ENCODE measurements around the gene DRC1.

DNA sequence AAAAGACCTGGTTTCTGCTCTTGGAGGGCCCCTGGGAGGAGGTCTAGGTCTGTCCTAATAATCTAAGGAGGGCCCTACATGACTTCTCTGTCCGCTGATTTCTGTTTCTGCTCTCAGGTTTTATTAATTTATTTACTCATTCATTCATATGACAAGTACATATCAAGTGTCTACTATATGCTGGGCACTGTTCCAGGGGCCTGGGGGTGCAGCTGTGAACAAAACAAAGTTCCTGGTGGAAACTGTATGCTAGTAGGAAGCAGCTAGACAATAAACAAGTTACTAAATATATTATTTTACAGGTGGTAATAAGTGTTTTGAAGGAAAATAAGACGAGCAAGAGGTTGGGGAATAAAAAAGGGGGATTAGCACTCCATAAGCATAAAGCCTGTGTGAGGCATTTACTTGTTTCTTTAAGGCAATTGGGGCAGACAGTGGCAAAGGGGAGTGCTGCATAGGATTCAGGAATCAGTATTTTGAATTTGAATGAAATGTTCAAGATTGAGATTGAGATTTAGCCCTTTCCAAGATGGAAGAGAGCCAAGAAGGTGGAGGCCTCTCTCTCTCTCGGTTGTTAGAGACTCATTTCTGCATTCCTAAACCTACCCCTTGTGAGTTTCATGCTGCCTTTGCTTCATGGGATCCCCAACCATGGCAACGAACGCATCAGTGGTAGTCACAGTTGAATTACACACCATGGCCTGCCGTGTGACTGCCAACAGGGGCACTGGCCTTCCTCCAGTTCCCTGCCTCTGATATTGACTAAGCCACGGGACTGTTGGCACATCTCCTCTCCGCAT is 28.3 kb downstream of the DRC1 start:
- TF ChIP-seq, protein P1, sequence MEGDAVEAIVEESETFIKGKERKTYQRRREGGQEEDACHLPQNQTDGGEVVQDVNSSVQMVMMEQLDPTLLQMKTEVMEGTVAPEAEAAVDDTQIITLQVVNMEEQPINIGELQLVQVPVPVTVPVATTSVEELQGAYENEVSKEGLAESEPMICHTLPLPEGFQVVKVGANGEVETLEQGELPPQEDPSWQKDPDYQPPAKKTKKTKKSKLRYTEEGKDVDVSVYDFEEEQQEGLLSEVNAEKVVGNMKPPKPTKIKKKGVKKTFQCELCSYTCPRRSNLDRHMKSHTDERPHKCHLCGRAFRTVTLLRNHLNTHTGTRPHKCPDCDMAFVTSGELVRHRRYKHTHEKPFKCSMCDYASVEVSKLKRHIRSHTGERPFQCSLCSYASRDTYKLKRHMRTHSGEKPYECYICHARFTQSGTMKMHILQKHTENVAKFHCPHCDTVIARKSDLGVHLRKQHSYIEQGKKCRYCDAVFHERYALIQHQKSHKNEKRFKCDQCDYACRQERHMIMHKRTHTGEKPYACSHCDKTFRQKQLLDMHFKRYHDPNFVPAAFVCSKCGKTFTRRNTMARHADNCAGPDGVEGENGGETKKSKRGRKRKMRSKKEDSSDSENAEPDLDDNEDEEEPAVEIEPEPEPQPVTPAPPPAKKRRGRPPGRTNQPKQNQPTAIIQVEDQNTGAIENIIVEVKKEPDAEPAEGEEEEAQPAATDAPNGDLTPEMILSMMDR (conservative IDR thresholded peaks at IDR 0.05; ENCODE audit: low read length) = no peak
- no peak for TF ChIP-seq EZH2phosphoT487 (IDR thresholded peaks at IDR 0.05; ENCODE audit: borderline replicate concordance, low read depth, low read length)
